ENCODE results near the gene TUT4.

DNA sequence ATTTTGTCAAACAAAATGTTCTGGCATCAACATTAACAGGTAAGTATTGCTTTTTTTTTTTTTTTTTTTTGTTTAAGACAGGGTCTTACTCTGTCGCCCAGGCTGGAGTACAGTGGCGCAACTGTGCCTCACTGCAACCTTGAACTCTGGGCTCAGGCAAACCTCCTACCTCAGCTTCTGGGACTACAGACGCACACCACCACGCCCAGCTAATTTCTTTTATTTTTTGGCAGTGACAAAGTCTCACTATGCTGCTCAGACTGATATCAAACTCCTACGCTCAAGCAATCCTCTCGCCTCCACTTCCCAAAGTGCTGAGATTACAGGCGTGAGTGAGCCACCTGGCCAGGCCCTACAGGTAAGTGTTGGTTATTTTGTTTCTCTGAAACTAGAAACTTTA lies 2.4 kb downstream of the TUT4 start:
- TF ChIP-seq, protein P1, sequence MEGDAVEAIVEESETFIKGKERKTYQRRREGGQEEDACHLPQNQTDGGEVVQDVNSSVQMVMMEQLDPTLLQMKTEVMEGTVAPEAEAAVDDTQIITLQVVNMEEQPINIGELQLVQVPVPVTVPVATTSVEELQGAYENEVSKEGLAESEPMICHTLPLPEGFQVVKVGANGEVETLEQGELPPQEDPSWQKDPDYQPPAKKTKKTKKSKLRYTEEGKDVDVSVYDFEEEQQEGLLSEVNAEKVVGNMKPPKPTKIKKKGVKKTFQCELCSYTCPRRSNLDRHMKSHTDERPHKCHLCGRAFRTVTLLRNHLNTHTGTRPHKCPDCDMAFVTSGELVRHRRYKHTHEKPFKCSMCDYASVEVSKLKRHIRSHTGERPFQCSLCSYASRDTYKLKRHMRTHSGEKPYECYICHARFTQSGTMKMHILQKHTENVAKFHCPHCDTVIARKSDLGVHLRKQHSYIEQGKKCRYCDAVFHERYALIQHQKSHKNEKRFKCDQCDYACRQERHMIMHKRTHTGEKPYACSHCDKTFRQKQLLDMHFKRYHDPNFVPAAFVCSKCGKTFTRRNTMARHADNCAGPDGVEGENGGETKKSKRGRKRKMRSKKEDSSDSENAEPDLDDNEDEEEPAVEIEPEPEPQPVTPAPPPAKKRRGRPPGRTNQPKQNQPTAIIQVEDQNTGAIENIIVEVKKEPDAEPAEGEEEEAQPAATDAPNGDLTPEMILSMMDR (conservative IDR thresholded peaks at IDR 0.05; ENCODE audit: low read depth, low read length) = no peak
- no peak for TF ChIP-seq EZH2 (IDR thresholded peaks at IDR 0.05; ENCODE audit: borderline replicate concordance, low read depth, low read length, poor library complexity, severe bottlenecking)
